ENCODE measurements around the gene CRADD.
"Not testable (repeated sequence)": the region's sequence is repeated elsewhere in the genome, so short reads cannot be mapped to it uniquely, and the experiment has no call there.

GRCh38 chr12:93929081-93929480 is 251.9 kb downstream of the CRADD start:
- TF ChIP-seq CTCF (conservative IDR thresholded peaks at IDR 0.05 in 1 of 2, IDR thresholded peaks at IDR 0.05 in 1 of 2; ENCODE audit: extremely low read depth in 1 of 2, insufficient read depth in 1 of 2, low read depth in 1 of 2, low read length in 2 of 2); EZH2 (IDR thresholded peaks at IDR 0.05; ENCODE audit: borderline replicate concordance, low read length): not testable (repeated sequence)

All from mammary epithelial cell (primary cell).